Posterior vena cava (tissue), 2 donors: ENCODE results near the gene TMCO6. TPM values are rescaled to one million over a fixed set of nuclear protein-coding genes. Genes with fewer than 3 reads are reported as not detected.
"Not testable (repeated sequence)": the region's sequence is repeated elsewhere in the genome, so short reads cannot be mapped to it uniquely, and the experiment has no call there.

Experiments
- DNase-seq: peaks from one replicate; pipeline ENCODE4 v3.0.0-alpha.2; 2020; ENCODE audit warnings: low spot score
- intact Hi-C, 2 donors: fragments of 100-400 bp; cut with DNase I; formaldehyde crosslinking; loops; one replicate each; pipeline versions ENCODE4 v1.14.1 to v1.14.2; 2022 to 2023
- microRNA-seq, 2 donors: library from miRNA; unstranded; fragments of <30 nt; microRNA quantifications; one replicate each; pipeline ENCODE4 v1.2.0, GENCODE V29; 2020 to 2021; ENCODE audit warnings: borderline microRNAs expressed in 2 of 2
- total RNA-seq, 2 donors: library from RNA; stranded (reverse); fragmentation: NEBNext Ultra II Directional; extraction: Animal tissue kit (Norgen Biotek cat#: 25700); gene quantifications; one replicate each; pipeline ENCODE4 v1.2.1, GENCODE V29; 2021
- donor health status: DM: yes; HTN: yes; CAD: no.
- donor health status: DM: yes; HTN: yes; CAD: no.

Gene TMCO6
- total RNA-seq, 2 donors from 2014 or later = 6.6 to 11.2 TPM

GRCh38 chr5:140664030-140664358 lies 24.7 kb downstream of the TMCO6 start:
- no peak for DNase-seq
- intact Hi-C loops = no loop called here

- intact Hi-C loops = no loop called here
- peak; percentile 99 for DNase-seq
Measured at GRCh38 chr5:140664359-140665119, 25.3 kb downstream of the TMCO6 start, which contains the start of gene WDR55. Gene WDR55, plus strand, starts transcription at chr5:140664904. Its CDS starts 9 bp downstream, at chr5:140664913.

- DNase-seq, intact Hi-C loops: not testable (repeated sequence)
Measured at GRCh38 chr5:140671035-140671434, 31.8 kb downstream of the TMCO6 start.

- DNase-seq = no peak
- intact Hi-C loops = no loop called here
Measured at GRCh38 chr5:140671472-140672125, 32.3 kb downstream of the TMCO6 start.

DNA sequence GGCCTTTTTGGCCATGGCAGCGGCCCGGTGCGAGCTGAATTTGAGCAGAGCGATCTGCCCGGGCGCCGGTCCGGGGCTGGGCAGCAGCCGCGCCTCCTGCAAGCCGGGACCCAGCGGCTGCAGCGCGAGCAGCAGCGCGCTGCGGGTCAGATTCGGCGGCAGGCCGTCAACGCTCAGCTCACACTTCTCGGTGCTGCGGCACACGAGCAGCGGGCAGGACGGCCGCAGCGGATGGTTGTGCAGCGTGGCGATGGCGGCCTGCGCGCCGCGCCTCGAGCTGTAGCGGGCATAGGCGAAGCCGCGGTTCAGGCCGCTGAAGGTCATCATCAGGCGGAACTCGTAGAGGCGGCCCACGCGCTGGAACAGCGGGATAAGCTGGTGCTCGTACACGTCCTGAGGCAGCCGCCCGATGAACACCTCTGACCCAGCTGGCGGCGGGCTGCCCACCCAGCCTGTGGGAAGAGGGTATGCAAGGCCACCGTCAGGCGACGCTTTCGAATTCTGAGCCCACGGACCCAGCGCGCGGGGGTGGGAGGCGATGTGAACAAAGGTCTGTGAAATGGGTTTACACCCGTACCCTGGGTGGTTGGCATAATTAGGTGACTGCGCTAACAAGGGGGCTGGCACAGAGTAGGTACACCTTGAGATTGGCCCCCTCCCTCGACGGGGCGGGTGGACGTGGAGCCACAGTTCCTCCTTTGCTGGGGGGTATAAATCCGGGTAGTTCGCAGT lies 33.4 kb downstream of the TMCO6 start:
- DNase-seq = no peak
- intact Hi-C loops = no loop called here

GRCh38 chr5:140673187-140673976 lies 34.1 kb downstream of the TMCO6 start, which contains the start of gene DND1:
Gene DND1, minus strand, starts transcription at chr5:140673576. Its CDS starts 34 bp downstream, at chr5:140673542.
- no peak for DNase-seq
- intact Hi-C loops = no loop called here

DNA sequence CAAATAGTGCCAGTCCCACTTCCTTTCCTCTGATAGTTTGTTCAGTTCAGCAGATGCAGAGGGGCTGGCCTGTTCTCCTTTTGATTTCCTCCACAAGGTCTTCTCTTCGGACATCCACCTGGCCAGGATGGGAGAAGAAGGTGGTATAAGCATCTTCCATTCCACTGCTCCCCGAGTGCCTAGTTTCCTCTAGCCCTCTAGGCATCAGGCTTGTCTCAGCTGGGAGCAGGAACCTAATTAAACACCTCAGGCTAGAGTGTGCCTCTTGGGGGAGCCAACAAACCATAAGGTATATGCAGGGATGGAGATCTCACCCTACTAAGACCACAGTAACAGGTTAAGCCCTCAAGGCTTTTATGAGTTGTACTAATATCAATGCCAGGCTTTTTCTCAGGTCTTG lies 35.0 kb downstream of the TMCO6 start:
- intact Hi-C loops = no loop called here
- no peak for DNase-seq

GRCh38 chr5:140674629-140675028 lies 35.4 kb downstream of the TMCO6 start:
- no peak for DNase-seq
- intact Hi-C loops = no loop called here

DNA sequence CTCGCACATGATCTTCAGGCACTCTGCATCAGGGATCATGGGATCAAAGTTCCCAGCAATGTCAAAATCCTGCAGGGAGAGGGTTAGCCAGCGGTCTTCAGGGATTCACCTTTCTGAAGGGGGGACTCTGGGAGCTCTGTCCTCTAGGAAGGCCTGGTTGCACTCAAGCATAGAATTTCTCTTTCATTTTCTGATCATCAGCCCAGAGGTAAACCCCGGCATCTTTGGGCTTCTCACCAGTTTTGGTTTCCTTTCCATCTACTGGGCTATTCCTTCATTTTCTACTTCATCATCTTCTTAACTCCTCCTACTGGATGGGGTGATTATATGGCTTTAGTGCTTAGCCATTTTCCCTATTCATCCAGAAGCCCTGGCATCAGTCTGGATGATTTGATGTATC lies 38.7 kb downstream of the TMCO6 start:
- no peak for DNase-seq
- intact Hi-C loops = no loop called here

- intact Hi-C loops = no loop called here
Measured at GRCh38 chr5:140678993-140679392, 39.7 kb downstream of the TMCO6 start.

GRCh38 chr5:140690376-140690932 lies 51.2 kb downstream of the TMCO6 start:
- intact Hi-C loops = no loop called here
- no peak for DNase-seq

More at GRCh38 chr5:140678993-140679392, 39.7 kb downstream of the TMCO6 start:
- no peak for DNase-seq

DNA sequence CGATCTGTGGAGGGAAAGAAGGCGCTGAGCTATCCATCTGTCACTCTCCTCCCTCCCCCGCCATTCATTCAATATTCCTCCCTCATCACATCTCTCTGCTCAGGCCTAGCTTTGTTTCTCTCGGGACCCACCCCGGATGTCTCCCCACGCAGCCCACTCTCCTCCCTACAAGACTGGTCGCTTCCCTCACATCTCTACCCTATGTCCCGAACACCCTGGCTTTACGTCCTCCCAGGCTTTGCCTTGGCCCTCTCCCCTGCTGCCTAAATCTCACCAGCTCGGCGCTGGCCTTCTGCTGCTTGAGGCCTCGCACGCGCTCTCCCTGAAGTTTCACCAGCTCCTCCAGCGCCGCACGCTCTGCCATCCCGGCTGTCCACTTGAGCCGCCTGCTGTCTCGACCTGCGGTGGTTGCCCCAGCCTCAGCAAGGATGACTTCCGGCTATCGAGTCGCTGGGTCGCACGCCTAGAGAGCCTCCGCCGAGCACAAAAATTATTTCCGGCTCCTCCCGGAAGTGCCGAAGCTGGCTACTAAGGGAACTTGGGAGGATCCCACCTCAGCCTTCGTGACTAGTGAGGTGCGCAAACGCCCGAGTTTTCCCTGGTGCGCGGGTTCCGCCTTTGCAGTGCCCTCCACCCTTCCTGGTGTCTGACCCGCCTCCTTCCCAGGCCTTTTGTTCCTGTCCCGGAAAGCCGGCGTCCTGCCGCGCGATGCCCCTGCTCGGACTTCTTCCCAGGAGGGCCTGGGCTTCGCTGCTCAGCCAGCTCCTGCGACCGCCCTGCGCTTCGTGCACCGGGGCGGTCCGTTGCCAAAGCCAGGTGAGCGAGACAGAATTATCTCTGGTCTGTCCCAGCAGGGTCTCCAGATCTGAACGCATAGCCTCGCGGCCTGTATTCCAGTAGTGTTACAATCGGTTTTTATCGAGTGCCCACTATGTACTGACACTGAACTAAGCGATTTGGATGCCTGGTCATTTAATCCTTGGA lies 52.0 kb downstream of the TMCO6 start, which contains the start of the genes HARS1 and HARS2:
Gene HARS1 (minus strand): TSS at position 430 of the 984 bp plus-strand sequence. CDS start 66 bp downstream, at position 364.
Gene HARS2 (plus strand): TSS at position 515 of the 984 bp plus-strand sequence. CDS start 194 bp downstream, at position 709.
- DNase-seq = peak; percentile 97
- intact Hi-C loops = no loop called here

DNA sequence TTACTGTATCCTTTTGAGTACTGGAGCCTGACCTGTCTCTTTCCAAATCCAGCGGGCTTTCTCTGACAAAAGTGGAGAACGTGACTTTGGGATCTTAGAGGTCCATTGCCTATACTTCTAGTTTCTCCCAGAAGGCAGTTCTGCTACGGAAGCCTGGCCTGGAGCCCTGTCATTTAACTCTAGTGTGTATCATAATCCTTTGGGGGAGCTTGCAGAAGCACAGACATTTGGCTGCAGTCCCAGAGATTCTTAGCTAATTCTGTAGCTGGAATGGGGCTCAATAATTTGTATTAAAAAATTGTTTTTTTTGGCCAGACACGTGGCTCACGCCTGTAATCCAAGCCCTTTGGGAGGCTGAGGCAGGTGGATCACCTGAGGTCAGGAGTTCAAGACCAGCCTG lies 55.0 kb downstream of the TMCO6 start:
- intact Hi-C loops = no loop called here
- DNase-seq = no peak

Small RNA genes within 50 kb of the gene (microRNA-seq; reads per million reads assigned to microRNA genes)
- gene MIR3655 = 0 reads per million in 2 donors

Other genes with a start within 250 kb of the TMCO6 start
- 10 to 100 TPM; 90.8 to 93.2 TPM for gene ANKHD1, start 237.6 kb upstream of the TMCO6 start, total RNA-seq
- 10 to 100 TPM in 1 of 2 donors, 1 to 10 TPM in 1; 8.5 to 11.0 TPM for gene EIF4EBP3, start 91.8 kb upstream of the TMCO6 start, total RNA-seq
- 10 to 100 TPM; 27.9 to 28.0 TPM for gene SRA1, start 82.0 kb upstream of the TMCO6 start, total RNA-seq
- gene APBB3, start 74.9 kb upstream of the TMCO6 start, total RNA-seq = 10 to 100 TPM; 12.5 to 19.7 TPM
- 10 to 100 TPM; 43.9 to 55.0 TPM for gene SLC35A4, start 74.6 kb upstream of the TMCO6 start, total RNA-seq
- gene CD14, start 6.3 kb upstream of the TMCO6 start, total RNA-seq = 10 to 100 TPM; 64.6 to 68.8 TPM
- 10 to 100 TPM; 37.4 to 45.9 TPM for gene NDUFA2, start 8.2 kb downstream of the TMCO6 start, total RNA-seq
- gene IK, start 8.4 kb downstream of the TMCO6 start, total RNA-seq = 10 to 100 TPM; 63.1 to 70.3 TPM
- 10 to 100 TPM; 13.0 to 14.9 TPM for gene WDR55, start 25.5 kb downstream of the TMCO6 start, total RNA-seq
- gene DND1, start 34.1 kb downstream of the TMCO6 start, total RNA-seq = under 1 TPM; 0.52 to 0.56 TPM
- gene HARS1, start 51.9 kb downstream of the TMCO6 start, total RNA-seq = 10 to 100 TPM; 38.0 to 48.2 TPM
- 10 to 100 TPM; 16.8 to 19.2 TPM for gene HARS2, start 52.0 kb downstream of the TMCO6 start, total RNA-seq
- gene ZMAT2, start 61.0 kb downstream of the TMCO6 start, total RNA-seq = 10 to 100 TPM; 31.8 to 34.9 TPM
- gene PCDHA1, start 146.7 kb downstream of the TMCO6 start, total RNA-seq = not detected
- under 1 TPM in 1 of 2 donors, not detected in 1; 0.14 TPM for gene PCDHA2, start 155.4 kb downstream of the TMCO6 start, total RNA-seq
- under 1 TPM; 0.19 to 0.23 TPM for gene PCDHA3, start 161.6 kb downstream of the TMCO6 start, total RNA-seq
- under 1 TPM; 0.32 to 0.48 TPM for gene PCDHA4, start 167.6 kb downstream of the TMCO6 start, total RNA-seq
- gene PCDHA5, start 182.2 kb downstream of the TMCO6 start, total RNA-seq = under 1 TPM; 0.14 TPM
- gene PCDHA6, start 188.5 kb downstream of the TMCO6 start, total RNA-seq = under 1 TPM; 0.14 to 0.23 TPM
- under 1 TPM in 1 of 2 donors, not detected in 1; 0.19 TPM for gene PCDHA7, start 194.8 kb downstream of the TMCO6 start, total RNA-seq
- not detected for gene PCDHA8, start 201.7 kb downstream of the TMCO6 start, total RNA-seq
- under 1 TPM; 0.14 TPM for gene PCDHA9, start 208.9 kb downstream of the TMCO6 start, total RNA-seq
- under 1 TPM; 0.52 to 0.60 TPM for gene PCDHA10, start 216.4 kb downstream of the TMCO6 start, total RNA-seq
- gene PCDHA11, start 229.5 kb downstream of the TMCO6 start, total RNA-seq = under 1 TPM; 0.14 TPM
- gene PCDHA12, start 235.9 kb downstream of the TMCO6 start, total RNA-seq = under 1 TPM in 1 of 2 donors, not detected in 1; 0.24 TPM
- under 1 TPM in 1 of 2 donors, not detected in 1; 0.05 TPM for gene PCDHA13, start 242.7 kb downstream of the TMCO6 start, total RNA-seq